Natural killer cell (primary cell): ENCODE measurements around the gene KCNAB2. TPM values are rescaled to one million over a fixed set of nuclear protein-coding genes. Genes with fewer than 3 reads are reported as not detected.

Experiments used
- ATAC-seq, 3 donors: fragments of 150-1000 bp in 2 of 3; fragments of 200-7000 bp in 1 of 3; cut with Tn5 transposase; 1 replicate in 1 of 3; 2 replicates in 2 of 3; pipeline ENCODE4 v1.10.0; 2021; ENCODE audit warnings: mild to moderate bottlenecking in 2 of 3, moderate library complexity in 2 of 3
- DNase-seq, 2 donors: peaks; one replicate each; pipeline versions ENCODE4 v3.0.0 to v3.0.0-alpha.2; 2013 to 2021; ENCODE audit warnings: mixed read lengths in 1 of 2
- H3K27ac ChIP-seq: one replicate; pipeline ENCODE4 v1.5.1; 2013; ENCODE audit warnings: mild to moderate bottlenecking, low read length
- H3K27me3 ChIP-seq: one replicate; pipeline ENCODE4 v1.6.1; 2013; ENCODE audit warnings: low read length; ENCODE audit not compliant: control insufficient read depth, insufficient read depth
- H3K36me3 ChIP-seq: one replicate; pipeline ENCODE4 v1.6.1; 2013; ENCODE audit warnings: low read length; ENCODE audit not compliant: control insufficient read depth, insufficient read depth
- H3K4me1 ChIP-seq: one replicate; pipeline ENCODE4 v1.6.1; 2013; ENCODE audit warnings: low read length; ENCODE audit not compliant: control insufficient read depth, insufficient read depth
- H3K4me3 ChIP-seq: one replicate; pipeline ENCODE4 v1.5.1; 2013; ENCODE audit warnings: low read length
- H3K9me3 ChIP-seq: one replicate; pipeline ENCODE4 v1.6.1; 2013; ENCODE audit warnings: low read length; ENCODE audit not compliant: control insufficient read depth, insufficient read depth
- H3K27ac Mint-ChIP-seq, 2 donors: one replicate each; pipeline ENCODE4 v1.8.0; 2022; ENCODE audit warnings: mild to moderate bottlenecking in 2 of 2, mixed read lengths in 2 of 2, moderate library complexity in 1 of 2
- H3K27me3 Mint-ChIP-seq, 2 donors: one replicate each; pipeline ENCODE4 v1.8.0; 2022; ENCODE audit warnings: low read depth in 2 of 2, mixed read lengths in 2 of 2
- H3K36me3 Mint-ChIP-seq: one replicate; pipeline ENCODE4 v1.8.0; 2022; ENCODE audit warnings: mixed read lengths
- H3K4me1 Mint-ChIP-seq, 2 donors: one replicate each; pipeline ENCODE4 v1.8.0; 2022; ENCODE audit warnings: mixed read lengths in 2 of 2
- H3K4me3 Mint-ChIP-seq: one replicate; pipeline ENCODE4 v1.8.0; 2022; ENCODE audit warnings: mild to moderate bottlenecking, moderate library complexity, mixed read lengths
- H3K9me3 Mint-ChIP-seq, 2 donors: one replicate each; pipeline ENCODE4 v1.8.0; 2022; ENCODE audit warnings: mixed read lengths in 2 of 2
- CTCF ChIP-seq: fragments of 200-600 bp; IDR thresholded peaks from one replicate; pipeline ENCODE4 v1.8.0; 2022; ENCODE audit warnings: antibody characterized with exemption
- WGBS: methylation state at CpG from one replicate; pipeline ENCODE4 v1.1.7; 2013; ENCODE audit warnings: missing lambda C conversion rate; ENCODE audit not compliant: insufficient coverage; 5-methylcytosine and 5-hydroxymethylcytosine counted together
- intact Hi-C: fragments of 100-400 bp; cut with micrococcal nuclease; formaldehyde crosslinking; loops from one replicate; pipeline ENCODE4 v1.14.2; 2022
- total RNA-seq, 4 donors: library from RNA; stranded (reverse); fragments of 120-200 nt in 1 of 4; gene quantifications; one replicate each; pipeline versions ENCODE4 v1.2.3 to v1.2.4, GENCODE V29; 2013 to 2022

Gene KCNAB2
- total RNA-seq, 3 donors from 2014 or later (not counting 1 experiment from before 2014, with no cell fraction given) = 387 to 749 (median 430) TPM

- Histone ChIP-seq H3K27me3 (no peaks in the 10 kb centered on the region), H3K4me3 (no peak overlapping the region), H3K36me3 (peaks cover 70% of the 10 kb centered on the region), H3K4me1 (no peaks in the 10 kb centered on the region), H3K27ac (no peak overlapping the region), H3K9me3 (no peaks in the 10 kb centered on the region)
- intact Hi-C loops = no loop called here
- DNase-seq = no peak
- Mint-ChIP-seq H3K27ac (no peak overlapping the region), H3K27me3 (no peaks in the 10 kb centered on the region), H3K9me3 (no peaks in the 10 kb centered on the region), H3K36me3 (peaks cover 7% of the 10 kb centered on the region), H3K4me3 (no peak overlapping the region), H3K4me1 (peaks cover 4 to 5% of the 10 kb centered on the region in 2 donors)
- no peak for TF ChIP-seq CTCF
- no peak for ATAC-seq
- WGBS = 98% methylated on average over 10 of the region's 10 CpGs
Observed at GRCh38 chr1:6092211-6092610, 46.5 kb downstream of the KCNAB2 start.

GRCh38 chr1:6093071-6093470 is 47.4 kb downstream of the KCNAB2 start:
- Histone ChIP-seq H3K36me3 (peaks cover 79% of the 10 kb centered on the region), H3K9me3 (no peaks in the 10 kb centered on the region), H3K27me3 (no peaks in the 10 kb centered on the region), H3K4me3 (no peak overlapping the region), H3K27ac (no peak overlapping the region), H3K4me1 (no peaks in the 10 kb centered on the region)
- peaks cover 5 to 10% of the 10 kb centered on the region in 2 donors for H3K4me1 Mint-ChIP-seq
- no peak for TF ChIP-seq CTCF
- 95% methylated on average over 10 of the region's 10 CpGs for WGBS
- ATAC-seq (no peak), DNase-seq (no peak)
- H3K36me3 Mint-ChIP-seq = peaks cover 7% of the 10 kb centered on the region
- H3K27ac Mint-ChIP-seq = no peak overlapping the region
- intact Hi-C loops = no loop called here
- no peaks in the 10 kb centered on the region for H3K27me3 Mint-ChIP-seq
- H3K9me3 Mint-ChIP-seq = no peaks in the 10 kb centered on the region
- H3K4me3 Mint-ChIP-seq = no peak overlapping the region

GRCh38 chr1:6093611-6094010 is 47.9 kb downstream of the KCNAB2 start:
- Mint-ChIP-seq H3K36me3 (peaks cover 7% of the 10 kb centered on the region), H3K9me3 (no peaks in the 10 kb centered on the region), H3K4me3 (no peak overlapping the region), H3K27ac (peak overlapping the region; percentile 2 to 38), H3K27me3 (no peaks in the 10 kb centered on the region), H3K4me1 (peaks cover 5 to 14% of the 10 kb centered on the region in 2 donors)
- no peak for TF ChIP-seq CTCF
- Histone ChIP-seq H3K4me1 (no peaks in the 10 kb centered on the region), H3K27me3 (no peaks in the 10 kb centered on the region), H3K27ac (no peak overlapping the region), H3K9me3 (no peaks in the 10 kb centered on the region), H3K4me3 (no peak overlapping the region), H3K36me3 (peaks cover 81% of the 10 kb centered on the region)
- DNase-seq = no peak
- no peak for ATAC-seq
- WGBS = 97% methylated on average over 9 of the region's 9 CpGs
- intact Hi-C loops = no loop called here

GRCh38 chr1:6094246-6094645 is 48.6 kb downstream of the KCNAB2 start:
- H3K4me3 ChIP-seq = no peak overlapping the region
- H3K4me1 ChIP-seq = no peaks in the 10 kb centered on the region
- no peak overlapping the region for H3K4me3 Mint-ChIP-seq
- peak overlapping the region; percentile 2 to 38 for H3K27ac Mint-ChIP-seq
- peaks cover 7% of the 10 kb centered on the region for H3K36me3 Mint-ChIP-seq
- H3K9me3 Mint-ChIP-seq = no peaks in the 10 kb centered on the region
- no peak for DNase-seq
- intact Hi-C loops = no loop called here
- H3K9me3 ChIP-seq = no peaks in the 10 kb centered on the region
- no peaks in the 10 kb centered on the region for H3K27me3 ChIP-seq
- H3K27ac ChIP-seq = no peak overlapping the region
- ATAC-seq = no peak
- no peaks in the 10 kb centered on the region for H3K27me3 Mint-ChIP-seq
- H3K4me1 Mint-ChIP-seq = peaks cover 5 to 16% of the 10 kb centered on the region in 2 donors
- WGBS = 97% methylated on average over 19 of the region's 19 CpGs
- no peak for TF ChIP-seq CTCF
- H3K36me3 ChIP-seq = peaks cover 80% of the 10 kb centered on the region
